ENCODE results near the gene TIMP4.

Gene TIMP4

DNA sequence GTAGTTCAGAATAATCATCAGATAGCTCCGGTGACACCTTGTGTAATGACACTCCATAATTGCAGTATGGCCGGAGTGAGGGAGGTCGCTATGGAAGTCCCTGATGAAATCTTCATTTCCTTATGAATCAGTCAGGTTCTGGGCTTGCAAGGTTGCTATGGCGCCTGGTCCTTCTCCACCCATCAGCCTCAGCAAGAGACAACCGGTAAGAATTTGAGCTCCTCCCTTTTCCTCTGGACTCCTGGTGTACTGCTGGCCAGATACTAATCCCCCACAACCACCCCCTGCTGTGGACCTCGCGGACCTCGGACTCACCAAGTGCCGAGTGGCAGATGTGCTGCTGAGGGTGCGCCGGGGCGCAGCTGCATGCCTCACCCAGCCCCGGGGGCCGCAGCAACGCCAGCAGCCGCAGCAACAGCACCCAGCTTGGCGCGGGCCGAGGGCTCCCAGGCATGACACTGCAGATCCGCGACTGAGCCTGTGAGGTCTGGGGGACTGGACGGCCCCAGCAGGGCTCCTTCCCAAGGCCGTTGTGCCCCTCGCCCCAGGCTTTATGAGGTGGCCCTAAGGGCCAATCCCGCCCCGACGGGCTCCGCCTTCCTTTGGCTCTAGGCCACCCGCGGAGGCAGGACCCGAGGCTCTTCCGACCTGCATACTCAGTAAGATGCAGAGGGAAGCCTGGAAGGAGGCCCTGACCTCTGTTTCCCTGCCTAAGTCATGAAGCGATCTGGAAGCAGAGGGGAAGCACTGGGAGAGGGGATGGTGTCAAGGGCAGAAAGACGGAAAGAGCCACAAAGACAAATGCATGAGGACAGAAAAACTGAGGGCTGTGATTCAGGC is at the start of gene TIMP4:
TSS of gene TIMP4 (minus strand) at position 526 of the 840 bp plus-strand sequence. CDS start at position 454, 72 bp downstream.
- no peak for DNase-seq

DNA sequence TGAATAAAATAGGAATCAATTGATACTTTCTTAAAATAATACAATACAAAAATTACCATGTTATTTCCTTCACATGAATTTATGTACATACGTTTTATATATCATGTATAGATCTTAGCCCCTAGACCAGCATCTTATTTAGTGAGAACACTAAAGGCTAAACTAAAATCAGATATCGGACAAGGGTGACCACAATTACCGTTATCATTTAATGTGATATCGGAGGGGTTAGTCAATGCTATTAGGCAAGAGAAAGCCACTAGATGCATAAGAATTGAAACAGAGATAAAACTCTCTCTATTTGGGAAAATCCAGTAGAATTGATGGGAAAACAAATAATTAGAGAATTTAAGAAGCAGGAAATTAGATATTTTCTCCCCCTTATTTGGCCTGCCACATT is 46.5 kb upstream of the TIMP4 start:
- DNase-seq = no peak

DNA sequence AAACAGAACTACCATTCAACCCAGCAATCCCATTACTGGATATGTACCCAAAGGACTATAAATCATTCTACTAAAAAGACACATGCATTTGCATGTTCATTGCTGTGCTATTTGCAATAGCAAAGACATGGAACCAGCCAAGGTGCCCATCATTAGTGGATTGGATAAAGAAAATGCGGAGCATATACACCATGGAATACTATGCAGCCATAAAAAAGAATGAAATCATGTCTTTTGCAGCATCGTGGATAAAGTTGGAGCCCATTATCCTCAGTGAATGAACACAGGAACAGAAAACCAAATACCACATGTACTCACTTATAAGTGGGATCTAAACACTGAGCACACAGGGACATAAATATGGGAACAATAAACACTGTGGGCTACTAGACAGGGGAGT is 43.1 kb upstream of the TIMP4 start:
- DNase-seq = no peak

DNA sequence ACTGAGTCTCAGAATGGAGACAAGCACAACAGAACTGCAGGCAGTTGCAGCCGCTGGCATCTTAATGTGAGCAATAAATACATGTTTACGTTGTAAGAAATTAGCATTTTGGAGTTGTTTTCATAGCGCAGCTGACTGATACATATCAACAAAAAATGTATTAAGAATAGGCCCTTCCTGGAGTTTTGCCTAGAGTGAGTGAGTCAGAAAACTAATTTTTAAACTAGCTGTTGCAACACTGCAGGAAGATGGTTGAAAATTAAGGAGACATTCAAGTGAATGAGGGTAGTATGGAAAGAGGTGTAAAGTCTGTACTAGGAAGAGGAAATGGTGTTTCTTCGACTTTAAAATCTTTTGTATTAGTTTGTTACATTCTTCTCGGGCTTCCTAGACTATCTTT is 39.6 kb upstream of the TIMP4 start:
- no peak for DNase-seq

DNA sequence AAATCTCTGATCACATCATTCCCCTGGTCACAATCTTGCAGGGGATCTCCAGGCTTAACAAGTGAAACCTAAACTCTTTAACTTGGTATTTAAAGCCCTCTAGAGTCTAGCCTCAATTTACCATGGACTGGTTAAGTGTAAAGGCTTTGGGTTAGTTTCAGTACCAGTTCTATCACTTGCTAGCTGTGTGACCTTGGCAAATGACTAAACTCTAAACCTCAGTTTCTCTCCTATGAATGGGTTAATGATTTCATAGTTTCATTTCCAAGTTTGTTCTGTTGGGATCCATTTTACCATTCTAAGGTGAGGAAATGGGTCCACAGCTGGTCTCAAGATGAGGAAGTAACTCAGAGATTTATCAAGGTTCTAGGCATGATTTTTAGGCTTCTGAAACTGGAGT is 38.8 kb upstream of the TIMP4 start:
- no peak for DNase-seq

DNA sequence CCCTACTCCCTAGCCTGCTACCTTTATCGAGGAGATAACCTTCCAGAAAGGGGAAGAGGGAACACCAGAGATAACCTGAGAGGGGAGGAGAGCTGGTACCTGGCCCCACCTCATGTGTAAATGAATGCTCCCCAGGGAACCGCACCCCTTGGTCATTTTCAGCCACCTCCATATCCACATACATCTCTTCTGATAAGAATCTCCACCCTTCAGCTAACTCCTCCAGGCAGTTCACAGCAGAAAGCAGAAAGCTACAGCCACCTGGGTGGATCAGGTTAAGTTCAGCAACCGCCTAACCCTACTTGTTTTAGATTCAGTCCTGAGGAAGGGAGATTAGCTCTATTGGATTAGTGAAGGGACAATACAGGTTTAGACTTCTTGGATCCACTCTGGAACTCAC is 38.0 kb upstream of the TIMP4 start:
- no peak for DNase-seq

DNA sequence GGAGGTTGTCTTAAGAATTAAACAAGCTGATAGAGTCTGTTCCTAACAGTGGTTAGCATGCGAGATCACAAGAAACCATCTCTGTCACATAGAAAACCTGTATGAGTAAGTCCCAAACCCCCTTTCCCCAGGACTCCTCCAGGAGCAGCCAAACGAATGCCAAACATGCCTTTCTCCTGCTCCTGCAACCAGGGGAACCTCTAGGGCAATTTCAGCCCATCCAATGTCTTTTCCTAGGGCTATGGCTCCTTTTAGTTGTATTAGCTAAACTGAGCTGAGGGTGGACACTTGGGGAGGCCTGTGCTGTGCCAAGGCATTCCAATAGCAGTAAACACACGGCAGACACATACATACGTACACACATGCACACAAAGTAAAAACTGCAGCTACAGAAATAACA is 36.5 kb upstream of the TIMP4 start:
- no peak for DNase-seq

DNA sequence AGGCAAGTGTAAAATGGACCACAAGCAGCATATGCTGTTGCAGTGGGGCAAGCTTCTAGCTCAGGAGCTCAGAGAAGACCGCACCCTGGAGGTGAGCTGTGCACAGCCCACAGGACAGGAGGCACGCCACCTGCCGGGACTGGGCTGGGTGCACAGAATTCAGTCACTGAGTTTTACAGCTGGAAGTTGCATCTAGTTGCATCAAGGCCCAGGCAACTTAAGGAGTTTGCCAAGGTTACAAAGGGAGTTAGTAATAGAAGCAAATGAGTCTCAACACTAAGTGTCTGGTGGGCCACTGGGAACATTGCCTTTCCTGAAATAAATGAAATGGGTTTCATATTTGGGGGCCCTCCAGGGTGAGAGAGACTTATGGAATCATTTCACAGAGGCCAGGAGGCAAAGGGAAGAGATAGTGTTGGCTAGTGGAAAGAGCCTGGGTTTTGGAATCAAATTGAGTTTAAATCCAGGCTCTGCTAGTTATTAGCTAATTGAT is 36.0 kb upstream of the TIMP4 start:
- DNase-seq = peak in 1 of 2 donors; percentile 5

DNA sequence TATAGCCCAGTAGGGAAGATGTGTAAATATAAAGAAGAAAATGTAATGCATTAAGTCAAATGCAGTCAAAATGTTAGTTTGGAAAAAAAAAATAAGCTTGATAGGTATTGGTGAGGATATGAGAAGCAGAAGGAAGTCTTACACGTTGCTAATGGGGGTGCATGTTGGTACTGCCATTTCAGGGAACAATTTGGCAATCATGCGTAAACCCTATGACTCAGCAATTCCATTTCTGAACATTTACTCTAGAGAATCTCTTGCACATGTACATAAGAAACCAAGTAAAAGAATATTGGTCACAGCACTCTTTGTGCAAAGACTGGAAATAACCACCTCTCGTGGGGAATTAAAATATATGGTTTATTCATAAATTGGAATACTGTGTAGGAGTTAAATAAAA is 35.5 kb upstream of the TIMP4 start:
- DNase-seq = no peak

DNA sequence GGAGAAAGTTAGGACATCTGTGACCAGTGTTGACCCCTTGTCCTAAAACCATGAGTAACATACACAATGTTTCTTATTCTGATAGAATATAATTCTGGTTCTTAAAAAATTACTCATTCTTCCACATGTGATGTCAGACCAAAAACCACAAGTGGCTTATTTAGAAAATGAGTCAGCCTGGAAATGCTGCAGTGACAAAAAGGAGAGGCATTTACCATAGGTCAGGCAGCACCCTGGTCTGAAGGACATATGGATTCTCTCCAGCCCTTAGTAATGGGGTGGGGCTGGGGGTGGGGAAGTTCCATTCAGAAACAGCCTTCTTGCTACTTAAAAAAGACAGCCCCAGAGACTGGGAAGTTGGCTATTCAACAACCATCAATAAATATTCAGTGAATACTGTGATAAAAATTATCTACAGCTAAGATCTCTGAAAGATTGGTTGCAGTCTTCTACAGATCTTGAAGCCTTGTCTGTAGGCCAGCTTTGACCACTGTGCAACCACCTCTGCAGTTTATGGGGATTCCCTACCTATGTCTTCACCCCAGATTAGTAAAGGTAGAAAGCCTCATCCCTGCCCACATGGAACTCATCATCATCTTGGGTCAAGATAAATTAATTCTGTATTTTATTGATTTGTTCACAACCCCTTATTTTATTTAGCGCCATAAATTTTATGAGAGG is 34.9 kb upstream of the TIMP4 start:
- no peak for DNase-seq

DNA sequence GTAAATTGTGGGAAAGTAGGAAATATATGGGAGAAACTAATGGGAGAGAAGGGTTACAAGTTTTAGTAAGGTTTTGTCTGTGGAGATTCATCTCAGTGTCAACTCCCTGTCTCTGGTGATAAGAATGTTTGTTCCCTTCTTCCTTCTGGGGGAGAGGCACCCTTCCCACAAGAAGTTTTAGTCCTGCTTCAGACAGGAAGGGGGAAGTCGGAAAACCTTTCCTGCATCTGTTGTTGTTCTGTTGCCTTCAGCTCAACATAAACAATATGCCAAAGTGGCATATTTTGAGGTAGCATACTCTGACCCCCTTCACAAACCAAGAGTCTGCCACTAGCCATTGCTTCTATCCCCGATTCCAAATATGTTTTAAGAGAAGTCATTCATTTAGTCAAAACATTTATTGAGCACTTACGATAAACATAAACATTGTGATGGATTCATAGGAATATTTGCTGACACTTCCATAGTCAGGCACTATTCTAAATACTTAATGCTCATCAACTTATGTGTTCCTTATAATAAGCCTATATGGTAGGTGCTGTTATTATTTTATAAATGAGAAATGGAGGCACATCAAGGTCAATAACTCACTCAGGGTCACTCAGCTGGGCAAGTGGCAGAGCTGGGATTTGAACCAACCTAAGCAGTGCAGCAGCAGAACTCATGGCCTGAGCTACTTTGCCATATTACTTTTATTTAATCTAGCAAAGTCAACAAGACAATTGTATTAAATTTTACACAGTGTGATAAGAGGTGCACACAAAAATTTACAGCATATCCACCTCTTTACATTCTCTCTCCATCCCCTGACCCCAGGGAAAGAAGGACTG is 34.2 kb upstream of the TIMP4 start:
- DNase-seq = no peak

DNA sequence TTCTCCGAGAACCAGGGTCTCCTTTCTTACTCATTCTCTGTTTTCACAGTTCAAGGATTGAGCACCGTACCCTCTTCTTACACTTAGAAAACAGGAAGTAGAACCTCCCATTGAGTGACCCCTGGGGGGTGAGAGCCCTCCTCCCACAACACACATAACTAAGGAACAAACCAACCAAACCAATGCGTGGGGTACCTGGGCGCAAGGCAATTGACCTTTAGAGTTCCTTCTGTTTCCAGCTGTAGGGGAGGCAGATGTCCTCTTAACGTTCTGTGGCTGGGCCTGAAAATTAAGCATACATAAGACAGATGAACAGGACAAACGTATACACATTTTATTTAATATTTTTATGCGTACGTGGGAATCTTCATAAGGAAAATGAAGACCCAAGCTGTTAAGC is 33.5 kb upstream of the TIMP4 start:
- DNase-seq = no peak

DNA sequence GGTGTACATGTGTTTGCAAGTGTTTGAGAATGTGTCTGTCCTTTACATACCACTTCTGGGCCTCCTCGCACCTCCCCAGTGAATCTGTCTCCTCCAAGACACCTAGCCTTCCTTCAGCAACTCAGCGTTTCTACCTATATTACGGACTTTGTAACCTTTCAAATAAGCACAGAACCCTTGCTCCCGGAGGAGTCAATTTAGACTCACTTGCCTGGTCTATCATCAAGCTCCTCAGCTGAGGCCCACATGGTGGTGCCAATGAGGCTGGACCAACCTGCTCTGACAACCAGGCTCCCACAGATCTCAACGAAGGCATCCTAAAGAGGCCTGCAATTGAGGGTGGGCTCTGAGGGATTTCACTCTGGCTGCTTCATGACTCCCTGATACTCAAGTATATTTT is 32.8 kb upstream of the TIMP4 start:
- DNase-seq = no peak

DNA sequence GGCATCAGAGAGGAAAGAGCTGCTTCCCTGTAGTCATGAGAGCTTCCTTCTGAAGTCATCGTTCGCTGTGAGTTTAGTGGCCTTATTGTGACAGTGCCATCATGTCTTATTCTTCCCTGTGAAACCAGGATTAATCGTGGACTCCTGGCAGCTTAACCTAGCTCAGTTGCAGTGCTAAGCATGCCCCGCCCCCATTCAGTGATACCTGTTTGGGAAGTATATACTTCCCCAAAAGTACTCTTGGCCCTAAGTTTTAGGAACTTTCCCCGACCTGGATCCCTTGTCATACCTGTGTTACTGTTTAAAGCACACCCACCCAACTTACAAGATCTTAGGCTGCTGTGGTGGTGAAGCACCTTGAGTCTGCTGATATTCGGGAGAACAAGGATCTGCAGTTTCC is 32.1 kb upstream of the TIMP4 start:
- DNase-seq = no peak

DNA sequence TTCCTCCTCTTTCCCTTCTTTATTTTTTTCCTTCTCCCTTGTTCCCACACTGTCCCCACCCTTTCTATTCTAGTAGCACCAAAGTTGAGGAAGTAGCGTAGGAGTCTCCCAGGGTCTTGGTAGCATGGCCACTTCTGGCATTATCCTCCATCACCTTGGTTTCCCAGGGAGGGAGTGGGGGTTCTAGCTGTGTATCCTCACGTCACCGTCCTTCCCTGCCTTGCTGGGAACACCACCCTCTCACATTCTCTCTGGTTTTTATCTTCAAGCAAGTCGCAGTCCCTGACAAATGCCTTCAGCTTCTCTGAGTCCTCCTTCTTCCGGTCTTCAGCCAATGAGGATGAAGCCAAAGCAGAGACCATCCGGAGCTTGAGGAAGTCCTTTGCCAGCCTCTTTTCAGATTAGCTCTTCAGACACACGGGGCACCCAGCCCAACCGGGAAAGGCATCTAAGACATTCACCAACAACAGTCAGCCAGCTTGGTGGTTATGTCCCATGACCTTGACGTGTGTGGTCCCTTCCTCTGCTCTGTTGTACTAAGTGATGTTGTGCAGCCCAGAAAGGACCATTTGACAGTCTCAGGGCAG is 31.6 kb upstream of the TIMP4 start:
- no peak for DNase-seq

DNA sequence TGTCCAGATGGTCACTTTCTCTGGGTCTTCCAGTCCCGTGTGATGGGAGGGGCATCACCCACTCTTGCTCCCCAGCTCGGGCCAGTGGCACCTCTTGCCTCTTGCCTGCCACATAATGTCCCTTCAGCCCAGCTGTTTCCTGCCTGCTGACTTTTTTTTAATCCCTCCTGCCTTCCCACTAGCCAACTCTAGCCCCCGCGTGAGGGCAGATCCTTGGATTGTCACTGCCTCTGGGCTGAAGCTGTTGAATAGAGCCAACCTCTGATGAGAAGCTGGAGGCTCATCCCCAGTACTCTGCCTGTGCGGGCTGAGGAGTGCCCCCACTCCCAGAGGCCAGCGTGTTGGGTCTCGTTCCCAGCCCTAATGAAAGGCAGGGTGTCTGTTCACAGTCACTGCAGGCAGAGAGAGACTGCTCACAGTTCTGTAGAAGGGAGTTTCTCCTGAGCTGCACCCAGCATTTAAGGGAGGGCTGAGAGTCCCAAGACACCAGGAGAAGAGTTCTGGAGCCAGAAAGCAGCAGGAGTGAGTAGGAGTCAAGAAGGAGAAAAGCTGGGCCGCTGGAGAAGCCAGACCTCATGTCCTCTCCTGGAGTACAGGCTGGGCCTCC is 30.1 kb upstream of the TIMP4 start:
- no peak for DNase-seq

DNA sequence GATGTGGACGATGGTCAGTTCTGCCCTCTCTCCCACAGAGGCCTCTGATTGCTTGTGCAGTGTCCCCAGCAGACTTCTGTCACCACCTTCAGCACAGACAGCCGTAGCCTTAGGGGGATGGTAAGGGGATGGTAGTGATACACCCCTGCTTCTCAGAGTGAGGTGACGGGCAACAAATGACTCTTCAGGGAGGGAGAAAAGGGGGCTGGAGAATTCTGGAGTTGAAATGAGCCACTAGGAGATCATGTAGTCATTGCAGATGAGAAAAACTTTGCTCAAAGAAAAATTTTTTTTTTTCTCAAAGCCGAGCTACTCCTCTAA is 29.6 kb upstream of the TIMP4 start:
- no peak for DNase-seq

DNA sequence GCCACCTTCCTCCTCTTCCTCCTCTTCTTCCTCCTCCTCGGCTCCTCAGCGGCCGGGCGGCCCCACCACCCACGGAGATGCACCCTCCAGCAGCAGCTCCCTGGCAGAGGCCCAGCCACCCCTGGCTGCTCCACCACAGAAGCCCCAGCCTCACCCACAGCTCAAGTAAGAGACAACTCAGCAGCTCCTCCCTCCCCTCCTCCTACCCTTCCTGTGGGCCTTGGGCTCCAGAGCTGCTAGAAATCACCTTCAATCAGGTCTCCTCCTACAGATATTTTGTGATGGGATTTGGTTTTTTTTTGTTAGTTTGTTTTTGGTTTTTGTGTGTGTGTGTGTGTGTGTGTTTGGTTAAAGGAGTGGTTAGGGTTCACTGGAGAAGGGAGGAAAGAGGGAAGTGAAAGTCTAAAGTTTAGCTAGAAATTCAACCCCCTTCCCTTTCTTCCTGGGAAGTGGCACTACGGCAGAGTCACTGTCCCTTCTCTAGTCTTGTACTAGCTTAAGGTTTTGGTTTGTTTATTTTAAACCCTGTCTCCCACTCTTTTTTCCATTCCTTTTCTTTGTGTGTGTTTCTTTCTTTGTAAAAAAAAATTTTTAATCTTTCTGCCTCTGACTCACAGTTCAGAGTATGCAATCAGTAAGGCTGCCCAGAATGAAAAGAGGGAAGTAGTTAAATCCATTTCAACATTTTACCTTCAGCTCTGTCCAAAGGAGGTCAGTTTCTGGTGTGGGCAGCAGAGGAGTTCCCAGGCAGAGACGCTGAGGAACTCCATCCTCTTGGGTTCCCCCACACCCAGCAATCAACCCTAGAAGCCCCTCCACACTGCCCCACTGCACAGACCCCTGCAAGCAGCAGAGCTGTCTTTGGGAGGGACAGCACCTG is 29.0 kb upstream of the TIMP4 start:
- DNase-seq = peak; percentile 7 to 21

DNA sequence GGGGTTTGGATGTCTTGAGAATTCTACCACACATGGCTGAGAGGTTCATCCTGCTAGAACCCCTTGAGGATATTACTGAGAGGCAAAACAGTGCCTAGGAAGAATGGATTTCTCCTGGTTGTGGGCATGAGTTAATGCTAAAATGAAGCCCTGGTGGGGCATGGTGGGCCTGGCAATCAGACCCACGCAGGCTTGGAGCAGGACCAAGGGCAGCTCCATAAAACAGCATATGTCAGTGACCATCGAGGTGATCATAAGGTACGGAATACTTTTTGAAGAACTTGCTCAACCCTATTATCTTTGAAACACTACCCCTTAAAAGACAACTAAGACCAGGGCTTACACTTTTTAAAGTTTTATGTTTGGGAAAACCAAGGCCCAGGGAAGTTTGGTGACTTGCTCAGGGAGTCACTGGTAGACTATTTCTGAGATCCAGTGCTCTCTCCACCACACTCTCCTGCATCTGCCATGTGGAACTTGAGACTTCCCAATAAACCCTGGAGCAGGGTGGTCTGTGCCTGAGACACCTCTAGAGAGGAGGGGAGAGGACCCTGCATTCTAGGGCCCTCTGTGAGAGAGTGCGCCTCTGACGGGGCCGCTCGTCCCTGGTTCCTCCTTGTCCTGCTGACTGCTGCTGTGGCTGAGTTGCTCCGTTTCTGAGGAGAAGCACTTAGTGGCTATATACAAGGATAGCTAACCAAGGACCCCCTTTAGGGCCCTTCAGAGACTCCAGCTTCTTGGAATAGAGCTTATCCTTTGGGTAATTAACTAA is 28.0 kb upstream of the TIMP4 start:
- DNase-seq = no peak

DNA sequence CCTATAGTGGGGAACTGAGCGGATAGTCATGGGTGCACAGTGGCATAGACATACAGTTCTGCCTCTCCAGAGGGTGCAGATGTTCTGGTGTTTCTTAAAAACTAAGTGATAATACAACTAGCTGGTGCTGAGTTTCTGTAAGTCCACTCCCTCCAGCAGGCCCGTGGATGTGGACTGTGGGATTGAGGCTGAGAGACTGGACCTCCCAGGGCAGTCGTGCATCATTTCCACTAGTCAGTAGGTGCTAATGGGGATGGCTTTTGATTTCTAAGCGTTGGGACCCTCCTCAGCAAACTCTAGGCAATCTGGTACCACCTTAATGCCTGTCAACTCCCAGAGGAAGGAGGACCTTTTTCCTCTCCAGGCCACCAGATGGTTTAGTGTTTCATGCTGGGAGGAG is 27.3 kb upstream of the TIMP4 start:
- DNase-seq = no peak

DNA sequence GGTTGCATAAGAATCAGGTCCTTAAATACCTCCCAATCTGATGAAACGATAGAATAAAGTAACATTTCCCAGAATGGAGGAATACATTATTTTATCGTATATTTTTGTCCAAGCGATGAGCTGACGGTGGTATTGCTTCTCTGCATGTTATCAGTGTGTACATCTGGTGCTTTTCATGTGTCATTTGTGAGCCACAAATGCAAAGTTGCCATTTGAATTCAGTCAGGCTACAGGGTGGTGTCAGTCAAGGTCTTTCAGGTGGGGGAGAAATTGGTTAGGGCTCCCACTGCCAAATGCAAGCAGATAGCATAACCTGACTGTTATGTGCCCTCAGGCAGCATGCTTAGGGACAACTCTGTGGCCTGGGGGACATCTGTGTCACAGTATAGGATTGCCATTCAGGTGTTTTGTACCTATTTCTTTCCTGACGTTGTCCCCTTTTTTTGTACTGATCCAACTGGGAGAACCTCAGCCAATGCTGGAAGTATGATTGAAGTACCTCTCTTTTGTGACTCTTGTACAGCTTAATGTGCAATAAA is 26.5 kb upstream of the TIMP4 start:
- no peak for DNase-seq

All from activated CD4-positive, alpha-beta T cell treated with anti-CD3 and anti-CD28 coated beads for 4 hours (primary cell).